Liver (tissue), 9 donors: ENCODE measurements around the gene GAN. TPM values are rescaled to one million over a fixed set of nuclear protein-coding genes. Genes with fewer than 3 reads are reported as not detected.

Source experiments
- DNase-seq: peaks from one replicate; pipeline ENCODE4 v3.0.0-alpha.2; 2017; ENCODE audit warnings: low spot score
- H3K27ac ChIP-seq, 2 donors: one replicate each; pipeline ENCODE4 v1.7.0; 2013; ENCODE audit warnings: inconsistent platforms in 2 of 2, low read length in 2 of 2, control low read depth in 1 of 2, low read depth in 1 of 2, mild to moderate bottlenecking in 1 of 2
- H3K27me3 ChIP-seq, 4 donors: one replicate each; pipeline versions ENCODE4 v1.6.1 to v1.7.0; 2013; ENCODE audit warnings: low read length in 3 of 4, inconsistent platforms in 1 of 4, mild to moderate bottlenecking in 1 of 4, moderate library complexity in 1 of 4; ENCODE audit not compliant: control insufficient read depth in 4 of 4, insufficient read depth in 4 of 4
- H3K36me3 ChIP-seq, 4 donors: one replicate each; pipeline versions ENCODE4 v1.6.1 to v1.7.0; 2013; ENCODE audit warnings: low read length in 3 of 4, mild to moderate bottlenecking in 3 of 4, low read depth in 1 of 4, moderate library complexity in 1 of 4; ENCODE audit not compliant: control insufficient read depth in 4 of 4, insufficient read depth in 3 of 4
- H3K4me1 ChIP-seq, 4 donors: one replicate each; pipeline versions ENCODE4 v1.6.1 to v1.7.0; 2013; ENCODE audit warnings: low read length in 3 of 4, mild to moderate bottlenecking in 3 of 4, moderate library complexity in 1 of 4; ENCODE audit not compliant: control insufficient read depth in 4 of 4, insufficient read depth in 4 of 4
- H3K4me3 ChIP-seq, 3 donors: one replicate each; pipeline versions ENCODE4 v1.6.1 to v1.7.0; 2013; ENCODE audit warnings: low read length in 3 of 3, control low read depth in 1 of 3, low read depth in 1 of 3, mild to moderate bottlenecking in 1 of 3
- H3K9ac ChIP-seq, 2 donors: one replicate each; pipeline ENCODE4 v1.7.0; 2013; ENCODE audit warnings: low read length in 2 of 2, mild to moderate bottlenecking in 2 of 2, moderate library complexity in 2 of 2, control low read depth in 1 of 2, low read depth in 1 of 2
- H3K9me3 ChIP-seq, 4 donors: one replicate each; pipeline versions ENCODE4 v1.6.1 to v1.7.0; 2013; ENCODE audit warnings: low read length in 3 of 4; ENCODE audit not compliant: control insufficient read depth in 4 of 4
- ATF3 ChIP-seq: IDR thresholded peaks from 2 replicates; pipeline ENCODE4 v1.6.1; 2016; ENCODE audit warnings: antibody characterized with exemption
- CTCF ChIP-seq: fragments of 150-350 bp; IDR thresholded peaks from 2 replicates; pipeline ENCODE4 v1.5.1; 2017; ENCODE audit warnings: improper control_type of control experiment, low read depth, low read length; ENCODE audit not compliant: missing input control
- EGR1 ChIP-seq, 2 donors: IDR thresholded peaks; 2 replicates each; pipeline ENCODE4 v1.6.1; 2016 to 2018; ENCODE audit warnings: antibody characterized with exemption in 2 of 2, low read depth in 2 of 2
- FOXA1 ChIP-seq: IDR thresholded peaks from 2 replicates; pipeline ENCODE4 v1.6.1; 2016; ENCODE audit warnings: antibody characterized with exemption
- GABPA ChIP-seq, 2 donors: IDR thresholded peaks in 1 of 2; conservative IDR thresholded peaks in 1 of 2; 2 replicates each; pipeline ENCODE4 v1.6.1; 2016; ENCODE audit warnings: antibody characterized with exemption in 2 of 2, mild to moderate bottlenecking in 1 of 2, moderate library complexity in 1 of 2
- HNF4G ChIP-seq: IDR thresholded peaks from 2 replicates; pipeline ENCODE4 v1.6.1; 2016; ENCODE audit warnings: antibody characterized with exemption
- JUND ChIP-seq, 2 donors: IDR thresholded peaks; 2 replicates each; pipeline ENCODE4 v1.6.1; 2016; ENCODE audit warnings: antibody characterized with exemption in 2 of 2
- RAD21 ChIP-seq, 2 donors: IDR thresholded peaks; 2 replicates each; pipeline ENCODE4 v1.6.1; 2016; ENCODE audit warnings: antibody characterized with exemption in 2 of 2, mild to moderate bottlenecking in 2 of 2
- SP1 ChIP-seq: IDR thresholded peaks from 2 replicates; pipeline ENCODE4 v1.6.1; 2018; ENCODE audit warnings: antibody characterized with exemption, mild to moderate bottlenecking
- TAF1 ChIP-seq: conservative IDR thresholded peaks from 2 replicates; pipeline ENCODE4 v1.6.1; 2016; ENCODE audit warnings: antibody characterized with exemption, mild to moderate bottlenecking
- YY1 ChIP-seq: IDR thresholded peaks from 2 replicates; pipeline ENCODE4 v1.6.1; 2016; ENCODE audit warnings: antibody characterized with exemption, mild to moderate bottlenecking
- ZBTB33 ChIP-seq: IDR thresholded peaks from 2 replicates; pipeline ENCODE4 v1.6.1; 2016; ENCODE audit warnings: antibody characterized with exemption
- WGBS: extraction: QIAGEN DNeasy Blood & Tissue Kit; methylation state at CpG from one replicate; pipeline ENCODE4 v1.1.7; 2013; 5-methylcytosine and 5-hydroxymethylcytosine counted together
- polyA plus RNA-seq, 2 donors: library from polyadenylated mRNA; stranded (reverse) in 1 of 2; unstranded in 1 of 2; fragments of 200-250 nt in 1 of 2; fragments of >200 nt in 1 of 2; fragmentation: Nextera tagmentation in 1 of 2; extraction: Ambion mirVana in 1 of 2; gene quantifications; one replicate each; pipeline versions ENCODE4 v1.2.1 to v1.2.3, GENCODE V29; 2013 to 2015
- total RNA-seq, 2 donors: library from RNA; depleted of rRNA; stranded (reverse); fragments of >200 nt; gene quantifications; one replicate each; pipeline ENCODE4 v1.2.3, GENCODE V29; 2014
- donor health status: healthy.
- donor health status: healthy.
- donor health status: healthy.
- donor health status: healthy.
- donor health status: healthy.

GAN gene
- total and polyA plus RNA-seq, 4 donors: 0.33 to 5.5 (median 1.5) TPM

GRCh38 chr16:81392011-81392410, 77.2 kb downstream of the GAN start (continued):
- no peak for TF ChIP-seq GABPA (IDR thresholded peaks at IDR 0.05 in 1 of 2, conservative IDR thresholded peaks at IDR 0.05 in 1 of 2)
- TF ChIP-seq YY1: no peak
- no peak for TF ChIP-seq HNF4G
- no peak for TF ChIP-seq ATF3
- no peak for TF ChIP-seq FOXA1
- TF ChIP-seq CTCF: no peak
- no peak for TF ChIP-seq SP1

GRCh38 chr16:81394416-81394815, 79.7 kb downstream of the GAN start:
- no peaks in the 10 kb centered on the region for H3K4me1 ChIP-seq
- TF ChIP-seq EGR1 (IDR thresholded peaks at IDR 0.05; ENCODE audit: low read depth in 2 of 2): no peak
- TF ChIP-seq CTCF: no peak
- TF ChIP-seq YY1: no peak
- no peak for TF ChIP-seq ZBTB33
- TF ChIP-seq SP1: no peak
- H3K9ac ChIP-seq: no peak overlapping the region
- 88% methylated on average over 7 of the region's 7 CpGs for WGBS
- H3K27me3 ChIP-seq: no peaks in the 10 kb centered on the region
- DNase-seq: no peak
- H3K36me3 ChIP-seq: peaks cover 0 to 7% (median 4%) of the 10 kb centered on the region in 4 donors
- H3K27ac ChIP-seq: peak overlapping the region in 1 of 2 donors; percentile 8
- H3K4me3 ChIP-seq: no peak overlapping the region
- no peaks in the 10 kb centered on the region for H3K9me3 ChIP-seq

- Histone ChIP-seq H3K27me3 (no peaks in the 10 kb centered on the region), H3K27ac (peak overlapping the region; percentile 2 to 8), H3K4me1 (no peaks in the 10 kb centered on the region), H3K36me3 (peaks cover 0 to 4% (median 3%) of the 10 kb centered on the region in 4 donors), H3K9ac (no peak overlapping the region), H3K9me3 (peaks cover 0 to 2% (median 0%) of the 10 kb centered on the region in 4 donors), H3K4me3 (no peak overlapping the region)
- WGBS: 67% methylated on average over 13 of the region's 13 CpGs
- TF ChIP-seq EGR1 (IDR thresholded peaks at IDR 0.05; ENCODE audit: low read depth in 2 of 2) (no peak), JUND (IDR thresholded peaks at IDR 0.05) (no peak), TAF1 (no peak), RAD21 (IDR thresholded peaks at IDR 0.05) (peak in 1 of 2 donors; percentile 7)
- no peak for DNase-seq
Observed at GRCh38 chr16:81394966-81395655, 80.3 kb downstream of the GAN start.
